Gastroesophageal sphincter (tissue), 3 donors: ENCODE data around the gene TUBAL3.

Source experiments
- POLR2A ChIP-seq, 2 donors: fragments of 450-650 bp; IDR thresholded peaks; one replicate each; pipeline ENCODE4 v1.6.1; 2017; ENCODE audit warnings: antibody characterized with exemption in 2 of 2, mild to moderate bottlenecking in 2 of 2, moderate library complexity in 1 of 2
- POLR2AphosphoS5 ChIP-seq: sonication (generic); formaldehyde crosslinking; IDR thresholded peaks from one replicate; pipeline ENCODE4 v1.6.1; 2017; ENCODE audit warnings: antibody characterized with exemption
- TF ChIP-seq, protein P1 (sequence below), 4 experiments: fragments of 200-600 bp in 2 of 4; fragments of 450-650 bp in 2 of 4; sonication (generic) in 1 of 4; IDR thresholded peaks; one replicate each; pipeline ENCODE4 v1.5.1; 2017 to 2019; ENCODE audit warnings: antibody characterized with exemption in 4 of 4, mild to moderate bottlenecking in 2 of 4, moderate library complexity in 2 of 4

DNA sequence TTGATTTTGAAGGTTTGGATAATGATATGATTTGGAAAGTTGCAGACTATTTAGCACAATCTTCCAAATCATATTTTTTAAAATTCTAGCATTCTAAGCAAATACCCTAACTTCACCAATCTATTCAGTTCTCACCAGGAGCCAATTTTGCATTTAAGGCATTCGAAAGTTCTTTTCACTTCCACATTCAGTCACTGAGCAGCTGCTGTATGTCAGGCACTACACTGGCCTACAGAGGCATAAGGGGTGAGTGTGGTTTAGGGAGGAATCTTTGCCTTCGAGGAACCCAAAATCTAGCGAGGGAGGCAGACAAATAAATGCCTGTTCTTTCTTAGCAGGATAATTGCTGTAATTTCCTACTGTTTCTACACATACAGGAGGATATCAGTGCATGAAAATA, 50.6 kb downstream of the TUBAL3 start:
- TF ChIP-seq, protein P1, sequence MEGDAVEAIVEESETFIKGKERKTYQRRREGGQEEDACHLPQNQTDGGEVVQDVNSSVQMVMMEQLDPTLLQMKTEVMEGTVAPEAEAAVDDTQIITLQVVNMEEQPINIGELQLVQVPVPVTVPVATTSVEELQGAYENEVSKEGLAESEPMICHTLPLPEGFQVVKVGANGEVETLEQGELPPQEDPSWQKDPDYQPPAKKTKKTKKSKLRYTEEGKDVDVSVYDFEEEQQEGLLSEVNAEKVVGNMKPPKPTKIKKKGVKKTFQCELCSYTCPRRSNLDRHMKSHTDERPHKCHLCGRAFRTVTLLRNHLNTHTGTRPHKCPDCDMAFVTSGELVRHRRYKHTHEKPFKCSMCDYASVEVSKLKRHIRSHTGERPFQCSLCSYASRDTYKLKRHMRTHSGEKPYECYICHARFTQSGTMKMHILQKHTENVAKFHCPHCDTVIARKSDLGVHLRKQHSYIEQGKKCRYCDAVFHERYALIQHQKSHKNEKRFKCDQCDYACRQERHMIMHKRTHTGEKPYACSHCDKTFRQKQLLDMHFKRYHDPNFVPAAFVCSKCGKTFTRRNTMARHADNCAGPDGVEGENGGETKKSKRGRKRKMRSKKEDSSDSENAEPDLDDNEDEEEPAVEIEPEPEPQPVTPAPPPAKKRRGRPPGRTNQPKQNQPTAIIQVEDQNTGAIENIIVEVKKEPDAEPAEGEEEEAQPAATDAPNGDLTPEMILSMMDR (IDR thresholded peaks at IDR 0.05) = no peak
- TF ChIP-seq POLR2AphosphoS5 (no peak), POLR2A (IDR thresholded peaks at IDR 0.05) (no peak)
